GM19467 (cell line): Measurements from ENCODE around the gene CMTR1.

Source experiments
- ATAC-seq: cut with Tn5 transposase; IDR thresholded peaks from one replicate; pipeline ENCODE4 v1.9.1; 2021; ENCODE audit warnings: mild to moderate bottlenecking, moderate library complexity; ENCODE audit not compliant: unreplicated experiment

CMTR1 gene

GRCh38 chr6:37511201-37511600 is 78.2 kb downstream of the CMTR1 start:
- no peak for ATAC-seq

- no peak for ATAC-seq
Observed at GRCh38 chr6:37511910-37512399, 78.9 kb downstream of the CMTR1 start.

GRCh38 chr6:37512400-37513011 is 79.5 kb downstream of the CMTR1 start:
- no peak for ATAC-seq

GRCh38 chr6:37513155-37513554 is 80.1 kb downstream of the CMTR1 start:
- ATAC-seq, result no peak

- no peak for ATAC-seq
Observed at GRCh38 chr6:37513576-37513975, 80.6 kb downstream of the CMTR1 start.

- ATAC-seq, result no peak
Observed at GRCh38 chr6:37514321-37514771, 81.3 kb downstream of the CMTR1 start.

GRCh38 chr6:37514837-37515236 is 81.8 kb downstream of the CMTR1 start:
- ATAC-seq, result no peak

- no peak for ATAC-seq
Observed at GRCh38 chr6:37515712-37516075, 82.7 kb downstream of the CMTR1 start.

GRCh38 chr6:37516076-37516919 is 83.3 kb downstream of the CMTR1 start:
- no peak for ATAC-seq

- ATAC-seq, result no peak
Observed at GRCh38 chr6:37516920-37517405, 83.9 kb downstream of the CMTR1 start.

GRCh38 chr6:37517411-37517812 is 84.4 kb downstream of the CMTR1 start:
- no peak for ATAC-seq

GRCh38 chr6:37518116-37518515 is 85.1 kb downstream of the CMTR1 start:
- no peak for ATAC-seq

GRCh38 chr6:37519461-37519860 is 86.4 kb downstream of the CMTR1 start:
- no peak for ATAC-seq

GRCh38 chr6:37520926-37521325 is 87.9 kb downstream of the CMTR1 start:
- no peak for ATAC-seq

GRCh38 chr6:37521674-37522073 is 88.7 kb downstream of the CMTR1 start:
- ATAC-seq, result no peak

GRCh38 chr6:37522836-37523235 is 89.8 kb downstream of the CMTR1 start:
- ATAC-seq, result no peak

GRCh38 chr6:37523412-37523811 is 90.4 kb downstream of the CMTR1 start:
- no peak for ATAC-seq

GRCh38 chr6:37524025-37524969 is 91.3 kb downstream of the CMTR1 start:
- ATAC-seq, result no peak

GRCh38 chr6:37524970-37525318 is 91.9 kb downstream of the CMTR1 start:
- ATAC-seq, result no peak

GRCh38 chr6:37525460-37526357 is 92.7 kb downstream of the CMTR1 start:
- no peak for ATAC-seq
